GM19099 (cell line): Measurements from ENCODE around the gene UBE2K.

Source experiments
- POLR2A ChIP-seq: IDR thresholded peaks from 3 replicates; pipeline ENCODE4 v1.6.1; 2011; ENCODE audit warnings: low read depth; ENCODE audit not compliant: insufficient read length; ENCODE audit errors: extremely low read depth

UBE2K gene

DNA sequence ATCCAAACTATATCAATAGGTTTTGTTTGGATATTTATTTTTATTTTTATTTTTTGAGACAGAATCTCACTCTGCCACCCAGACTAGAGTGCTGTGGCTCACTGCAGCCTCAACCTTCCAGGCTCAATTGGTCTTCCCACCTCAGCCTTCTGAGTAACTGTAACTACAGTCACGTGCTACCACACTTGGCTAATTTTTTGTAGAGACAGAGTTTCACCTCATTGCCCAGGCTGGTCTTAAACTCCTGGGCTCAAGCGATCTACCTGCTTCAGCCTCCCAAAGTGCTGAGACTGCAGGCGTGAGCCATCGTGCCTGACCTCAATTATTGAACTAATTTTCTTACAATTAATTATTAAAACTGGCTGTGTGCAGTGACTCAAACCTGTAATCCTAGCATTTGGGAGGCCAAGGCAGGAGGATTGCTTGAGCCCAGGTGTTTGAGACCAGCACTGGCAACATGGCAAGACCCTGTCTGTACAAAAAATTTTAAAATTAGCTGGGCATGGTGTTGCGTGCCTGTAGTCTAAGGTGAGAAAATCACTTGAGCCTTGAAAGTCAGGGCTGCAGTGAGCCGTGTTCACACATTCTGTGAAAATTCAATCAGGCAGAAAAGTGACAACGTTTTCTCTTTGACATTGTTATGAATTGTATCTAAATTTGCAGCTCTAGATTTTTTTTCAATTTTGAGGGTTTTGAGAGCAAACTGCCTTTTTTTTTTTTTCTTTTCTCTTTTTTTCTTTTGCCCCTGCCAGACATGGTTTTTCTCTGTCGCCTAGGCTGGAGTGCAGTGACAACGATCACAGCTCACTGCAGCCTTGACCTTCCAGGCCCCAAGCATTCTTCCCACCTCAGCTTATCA, 66.0 kb downstream of the UBE2K start:
- TF ChIP-seq POLR2A, result no peak

- no peak for TF ChIP-seq POLR2A
These were observed 72.1 kb downstream of the UBE2K start for GRCh38 chr4:39770005-39770404.

DNA sequence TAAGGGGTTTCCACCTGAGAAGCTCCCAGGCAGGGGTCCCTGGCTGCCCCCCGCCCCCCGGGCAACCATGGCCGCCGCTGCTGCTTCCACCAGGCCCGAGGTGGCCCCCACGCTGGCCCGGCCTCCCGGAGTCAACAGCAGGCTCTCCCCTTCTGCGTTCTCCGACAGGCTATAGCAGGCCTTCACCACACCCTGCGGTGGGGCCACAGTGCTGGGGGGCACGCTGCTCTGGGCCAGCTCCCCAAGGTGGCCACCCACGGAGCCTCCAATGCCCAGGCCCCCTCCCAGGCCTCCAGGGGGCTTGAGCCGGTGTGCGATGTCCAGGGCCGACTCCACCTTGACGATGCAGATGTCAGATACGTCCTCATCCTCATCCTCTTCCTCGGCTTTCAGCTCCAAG, 72.5 kb downstream of the UBE2K start:
- no peak for TF ChIP-seq POLR2A

- no peak for TF ChIP-seq POLR2A
These were observed 73.2 kb downstream of the UBE2K start for GRCh38 chr4:39770969-39771724.

DNA sequence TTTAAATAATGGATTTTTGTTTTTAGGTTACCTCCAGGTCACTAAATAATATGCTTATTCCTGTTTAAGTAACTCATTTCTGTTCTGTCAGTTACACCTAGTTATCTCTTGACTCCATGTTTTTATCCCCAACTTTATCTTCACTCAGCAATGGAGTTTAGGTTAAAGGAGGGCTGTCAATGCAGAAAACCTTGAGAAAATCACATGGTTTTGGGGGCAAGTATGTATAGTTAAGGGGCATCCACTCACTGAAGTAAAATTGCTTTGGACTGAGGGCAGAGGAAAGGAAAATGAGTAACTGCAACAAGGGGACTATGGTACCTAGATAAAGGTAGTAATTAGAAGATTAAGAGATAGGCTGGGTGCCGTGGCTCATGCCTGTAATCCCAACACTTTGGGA, 87.1 kb downstream of the UBE2K start:
- TF ChIP-seq POLR2A, result no peak

GRCh38 chr4:39786838-39787237, 88.9 kb downstream of the UBE2K start:
- TF ChIP-seq POLR2A, result no peak

GRCh38 chr4:39792128-39792527, 94.2 kb downstream of the UBE2K start:
- TF ChIP-seq POLR2A, result no peak

- TF ChIP-seq POLR2A, result no peak
These were observed 94.6 kb downstream of the UBE2K start for GRCh38 chr4:39792529-39792928.

- TF ChIP-seq POLR2A, result no peak
These were observed 104.1 kb downstream of the UBE2K start for GRCh38 chr4:39802005-39802404.

GRCh38 chr4:39808231-39808749, 110.4 kb downstream of the UBE2K start:
- no peak for TF ChIP-seq POLR2A

- TF ChIP-seq POLR2A, result no peak
These were observed 114.6 kb downstream of the UBE2K start for GRCh38 chr4:39812500-39812899.

- no peak for TF ChIP-seq POLR2A
These were observed 116.7 kb downstream of the UBE2K start for GRCh38 chr4:39814403-39815185.

DNA sequence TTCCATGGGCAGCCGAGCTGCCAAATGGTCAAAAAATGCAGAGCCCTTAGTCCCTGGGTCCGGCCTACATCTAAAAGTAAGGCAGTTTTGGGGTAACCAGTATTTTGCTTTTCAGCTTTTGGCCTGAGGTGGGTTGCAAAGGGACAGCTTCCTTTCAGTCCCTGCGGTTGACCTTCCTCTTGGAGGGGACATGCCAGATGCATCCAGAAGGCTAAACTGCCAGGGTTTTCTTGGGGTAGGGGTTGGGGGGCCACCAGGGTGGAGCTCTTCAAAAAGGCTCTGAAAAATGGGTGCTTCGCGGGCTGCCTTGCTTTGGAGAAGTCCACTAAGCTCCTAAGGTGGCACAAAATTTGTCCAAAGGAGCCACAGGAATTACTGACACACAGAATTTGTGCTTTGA, 120.7 kb downstream of the UBE2K start:
- no peak for TF ChIP-seq POLR2A

DNA sequence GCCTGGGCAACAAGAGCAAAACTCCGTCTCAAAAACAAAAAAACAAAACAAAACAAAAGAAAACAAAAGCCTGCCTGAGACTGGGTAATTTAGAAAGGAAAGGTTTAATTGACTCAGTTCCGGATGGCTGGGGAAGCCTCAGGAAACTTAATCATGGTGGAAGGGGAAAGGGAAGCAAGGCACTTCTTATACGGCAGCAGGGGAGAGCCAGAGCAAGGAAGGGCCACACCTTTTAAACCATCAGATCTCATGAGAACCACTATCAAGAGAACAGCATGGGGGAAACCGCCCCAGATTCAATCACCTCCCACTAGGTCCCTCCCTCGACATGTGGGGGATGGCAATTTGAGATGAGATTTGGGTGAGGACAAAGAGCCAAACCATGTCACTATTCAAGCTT, 122.2 kb downstream of the UBE2K start:
- no peak for TF ChIP-seq POLR2A

GRCh38 chr4:39821951-39822350, 124.0 kb downstream of the UBE2K start:
- no peak for TF ChIP-seq POLR2A
